HG03354 (cell line): ENCODE data around the gene HAUS8.

Experiments
- ATAC-seq: cut with Tn5 transposase; IDR thresholded peaks from one replicate; pipeline ENCODE4 v1.9.1; 2021; ENCODE audit warnings: mild to moderate bottlenecking; ENCODE audit not compliant: unreplicated experiment, poor library complexity, severe bottlenecking

The HAUS8 gene

GRCh38 chr19:17078036-17078919, 3.0 kb upstream of the HAUS8 start:
- no peak for ATAC-seq

- no peak for ATAC-seq
Measured at GRCh38 chr19:17077447-17078028, 2.3 kb upstream of the HAUS8 start.

GRCh38 chr19:17076543-17076991, 1.3 kb upstream of the HAUS8 start:
- ATAC-seq, result no peak

GRCh38 chr19:17075864-17076542, 751 bp upstream of the HAUS8 start:
- no peak for ATAC-seq

DNA sequence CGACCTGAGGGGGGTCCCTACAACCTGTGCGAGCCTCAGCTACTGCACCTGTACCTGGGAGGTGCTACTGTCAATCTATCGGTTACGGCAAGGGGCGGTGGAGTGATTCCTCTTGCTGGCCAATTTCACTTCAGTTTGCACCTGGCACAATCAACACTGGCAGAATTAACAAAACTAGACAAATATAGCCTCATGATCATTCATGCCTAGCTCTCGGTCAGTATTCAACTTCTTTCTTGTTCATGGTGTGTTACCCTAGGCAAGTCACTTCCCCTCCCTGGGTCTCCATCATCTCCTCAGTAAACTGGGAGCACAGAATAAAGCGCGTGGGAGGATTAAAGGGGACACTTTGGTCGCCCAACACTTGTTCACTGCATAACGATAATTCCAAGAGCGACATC, 618 bp downstream of the HAUS8 start:
- peak; percentile 3 for ATAC-seq

DNA sequence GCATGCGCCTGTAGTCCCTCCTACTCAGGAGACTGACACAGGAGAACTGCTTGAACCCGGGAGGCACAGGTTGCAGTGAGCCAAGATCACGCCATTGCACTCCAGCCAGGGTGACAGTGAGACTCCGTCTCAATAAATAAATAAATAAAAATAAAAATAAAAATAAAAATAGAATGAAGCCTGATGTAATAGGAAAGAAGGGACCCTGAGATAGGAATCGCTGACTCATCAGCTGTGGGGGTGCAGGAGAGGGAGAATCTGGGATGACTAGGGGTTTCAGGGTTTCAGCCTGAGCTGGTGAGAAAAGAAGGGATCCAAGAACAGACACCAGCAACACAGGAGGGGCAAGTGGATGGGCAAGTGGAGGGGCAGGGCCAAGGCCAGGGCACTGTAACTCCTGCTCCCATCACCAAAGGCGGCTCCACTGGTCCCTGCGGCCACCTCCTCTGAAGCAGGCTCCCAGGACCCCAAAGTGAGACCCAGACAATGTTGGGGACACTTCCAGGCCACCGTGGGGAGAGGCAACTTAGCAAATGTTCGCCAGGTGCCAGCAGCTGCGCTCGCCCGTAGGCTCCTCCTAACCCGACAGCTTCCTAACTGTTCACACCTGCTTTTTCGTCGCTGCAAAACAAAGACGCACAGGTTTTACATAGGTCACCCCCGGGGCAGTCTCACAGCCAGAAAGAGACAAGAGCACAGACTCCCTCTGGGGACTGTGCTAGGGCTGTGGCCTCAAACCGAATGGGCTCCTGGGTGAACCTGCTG, 1.2 kb downstream of the HAUS8 start:
- peak; percentile 11 for ATAC-seq

GRCh38 chr19:17070912-17071311, 4.3 kb downstream of the HAUS8 start:
- ATAC-seq, result no peak

GRCh38 chr19:17070421-17070820, 4.8 kb downstream of the HAUS8 start:
- no peak for ATAC-seq

GRCh38 chr19:17069193-17069592, 6.1 kb downstream of the HAUS8 start:
- ATAC-seq, result no peak

GRCh38 chr19:17063428-17063827, 11.8 kb downstream of the HAUS8 start:
- no peak for ATAC-seq

GRCh38 chr19:17061691-17062090, 13.6 kb downstream of the HAUS8 start:
- no peak for ATAC-seq

DNA sequence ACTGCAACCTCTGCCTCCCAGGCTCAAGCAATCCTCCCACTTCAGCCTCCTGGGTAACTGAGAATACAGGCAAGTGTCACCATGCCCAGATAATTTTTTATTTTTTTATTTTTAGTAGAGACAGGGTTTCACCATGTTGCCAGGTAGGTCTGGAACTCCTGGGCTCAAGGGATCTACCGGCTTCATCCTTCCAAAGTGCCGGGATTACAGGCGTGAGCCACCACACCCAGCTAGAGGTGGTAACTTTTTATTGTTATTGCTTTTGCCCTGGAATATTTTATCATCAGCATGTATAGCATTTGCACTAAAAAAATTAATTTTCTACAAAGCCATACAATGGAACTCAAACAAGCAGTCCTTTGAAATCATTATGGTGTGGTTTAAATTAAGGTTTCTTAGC, 14.0 kb downstream of the HAUS8 start:
- ATAC-seq, result no peak

DNA sequence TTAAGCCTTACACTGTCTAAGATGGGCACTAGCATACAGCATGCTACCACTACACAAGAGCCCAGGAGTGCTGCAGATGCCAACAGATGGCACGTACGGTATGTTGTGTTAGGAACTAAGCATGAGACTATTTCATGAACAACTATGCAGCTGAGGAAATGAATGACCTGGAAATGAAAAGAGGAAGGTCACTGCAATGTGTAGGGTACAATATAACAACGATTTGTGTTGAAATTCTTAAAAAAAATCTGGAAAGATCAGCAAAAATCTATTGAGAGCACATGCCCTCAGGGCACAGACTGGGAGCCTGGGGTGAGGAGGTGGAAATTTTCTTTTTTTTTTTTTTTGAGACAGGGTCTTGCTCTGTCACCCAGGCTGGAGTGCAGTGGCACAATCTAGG, 14.4 kb downstream of the HAUS8 start:
- ATAC-seq, result no peak

DNA sequence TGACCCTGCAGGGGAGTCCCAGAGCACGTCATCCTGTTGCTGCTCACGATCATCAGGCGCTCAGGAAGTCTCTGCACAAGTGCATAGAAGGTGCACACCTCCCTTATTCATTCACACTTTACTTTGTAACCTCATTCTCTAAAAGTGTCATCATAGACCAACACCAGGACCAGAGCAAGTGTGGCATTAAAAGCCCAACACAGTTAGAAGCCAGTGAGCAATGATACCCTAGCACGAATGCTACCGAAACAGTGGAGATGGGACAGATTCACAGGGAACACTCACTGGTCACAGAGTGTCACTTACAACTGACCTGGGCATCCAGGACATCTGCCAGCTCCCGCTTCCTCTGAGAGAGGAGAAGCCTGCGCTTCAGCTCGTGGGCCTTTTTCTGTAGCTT, 17.0 kb downstream of the HAUS8 start:
- no peak for ATAC-seq

- no peak for ATAC-seq
Measured at GRCh38 chr19:17055636-17056035, 19.6 kb downstream of the HAUS8 start.

DNA sequence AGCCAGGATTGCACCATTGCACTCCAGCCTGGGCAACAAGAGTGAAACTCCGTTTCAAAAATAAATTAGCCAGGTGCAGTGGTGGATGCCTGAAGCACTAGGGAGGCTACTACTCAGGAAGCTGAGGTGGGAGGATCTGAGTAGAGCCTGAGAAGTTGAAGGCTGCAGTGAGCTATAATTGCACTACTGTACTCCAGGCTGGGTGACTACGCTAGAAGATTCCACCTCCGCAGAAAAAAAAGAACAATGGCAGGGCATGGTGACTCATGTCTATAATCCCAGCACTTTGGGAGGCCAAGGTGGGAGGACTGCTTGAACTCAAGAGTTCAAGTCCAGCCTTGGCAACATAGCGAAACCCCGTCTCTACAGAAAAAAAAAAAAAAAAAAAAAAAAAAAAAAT, 20.5 kb downstream of the HAUS8 start:
- no peak for ATAC-seq

DNA sequence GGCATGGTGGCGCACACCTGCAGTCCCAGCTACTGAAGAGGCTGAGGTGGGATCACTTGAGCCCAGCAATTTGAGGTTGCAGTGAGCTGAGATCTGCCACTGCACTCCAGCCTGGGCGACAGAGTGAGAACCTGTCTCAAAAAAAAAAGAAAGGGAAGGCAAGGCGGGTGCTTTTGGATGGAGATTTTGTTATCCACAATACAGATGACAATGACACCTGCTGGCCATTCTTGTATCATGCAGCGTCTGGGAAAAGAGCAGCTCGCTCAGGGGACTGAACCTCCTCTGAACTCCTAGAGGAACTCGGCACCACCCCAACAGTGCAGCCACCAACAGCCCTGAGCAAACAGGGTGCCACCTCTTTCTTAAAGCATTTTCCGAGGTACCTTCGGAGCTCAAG, 22.8 kb downstream of the HAUS8 start:
- ATAC-seq, result no peak

- ATAC-seq, result no peak
Measured at GRCh38 chr19:17049711-17050280, 25.5 kb downstream of the HAUS8 start.

DNA sequence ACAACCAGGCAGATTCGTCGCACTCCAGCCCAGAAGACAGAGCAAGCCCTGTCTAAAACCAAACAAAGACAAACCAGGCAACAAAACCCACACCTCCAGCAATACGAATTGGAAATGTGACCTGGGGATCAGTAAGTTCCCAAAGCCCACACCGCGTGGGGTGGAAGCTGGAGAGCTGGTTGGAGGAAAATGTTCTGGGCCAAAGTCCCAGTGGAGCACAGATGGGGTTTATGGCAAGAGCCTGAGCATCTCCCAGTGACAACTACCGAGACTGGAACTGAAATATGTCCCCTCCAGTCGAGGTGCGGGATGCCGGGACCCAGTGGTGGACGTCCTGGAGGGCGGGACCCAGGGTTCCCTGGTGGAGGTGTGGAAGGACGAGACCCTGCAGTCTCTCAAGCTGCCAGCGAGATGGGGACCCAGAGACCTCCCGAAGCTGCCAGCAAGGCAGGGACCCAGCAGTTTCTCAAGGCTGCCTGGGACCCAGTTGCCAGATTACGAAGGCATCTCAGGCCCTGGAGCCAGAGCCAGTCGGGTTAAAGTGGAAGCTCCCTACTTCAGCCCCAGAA, 26.3 kb downstream of the HAUS8 start:
- ATAC-seq, result no peak
